Uterus (tissue), 2 donors: ENCODE results near the gene CEP89.

Experiments
- CTCF ChIP-seq, 4 experiments: fragments of 200-600 bp in 2 of 4; fragments of 450-650 bp in 2 of 4; sonication (generic) in 2 of 4; IDR thresholded peaks; one replicate each; pipeline ENCODE4 v1.5.1; 2016 to 2019; ENCODE audit warnings: antibody characterized with exemption in 4 of 4, mild to moderate bottlenecking in 2 of 4, moderate library complexity in 1 of 4
- POLR2A ChIP-seq, 2 donors: fragments of 450-650 bp; IDR thresholded peaks; one replicate each; pipeline ENCODE4 v1.6.1; 2016; ENCODE audit warnings: antibody characterized with exemption in 2 of 2, mild to moderate bottlenecking in 1 of 2, moderate library complexity in 1 of 2

GRCh38 chr19:32869369-32869965 is 102.3 kb downstream of the CEP89 start, which contains the start of gene SLC7A9:
- TF ChIP-seq CTCF (IDR thresholded peaks at IDR 0.05): no peak
- TF ChIP-seq POLR2A (IDR thresholded peaks at IDR 0.05): no peak
